CD4-positive, alpha-beta memory T cell (primary cell): ENCODE measurements around the gene KCNQ1OT1. TPM values are rescaled to one million over a fixed set of nuclear protein-coding genes. Genes with fewer than 3 reads are reported as not detected.

Source experiments
- CTCF ChIA-PET: fragments of 350-600 bp; sonication (Branson Sonifier 250); formaldehyde crosslinking; loops from one replicate; lab custom pipeline; 2021; ENCODE audit warnings: inconsistent platforms; ENCODE audit not compliant: partially characterized antibody; lab: Charles Lee
- POLR2A ChIA-PET: fragments of 350-600 bp; sonication (Branson Sonifier 250); formaldehyde crosslinking; loops from one replicate; lab custom pipeline; 2021; ENCODE audit not compliant: partially characterized antibody; lab: Charles Lee
- DNase-seq, 5 donors: peaks; one replicate each; pipeline versions ENCODE4 v3.0.0 to v3.0.0-alpha.2; 2020 to 2022; ENCODE audit warnings: mixed read lengths in 1 of 5
- H3K27ac ChIP-seq: one replicate; pipeline ENCODE4 v1.7.0; 2013; ENCODE audit warnings: low read depth, low read length
- H3K27me3 ChIP-seq: 2 replicates; pipeline ENCODE4 v1.7.0; 2013; ENCODE audit warnings: mild to moderate bottlenecking, low read length, moderate library complexity; ENCODE audit not compliant: insufficient read depth
- H3K36me3 ChIP-seq: 2 replicates; pipeline ENCODE4 v1.7.0; 2013; ENCODE audit warnings: mild to moderate bottlenecking, low read length, moderate library complexity; ENCODE audit not compliant: insufficient read depth
- H3K4me1 ChIP-seq: 2 replicates; pipeline ENCODE4 v1.7.0; 2013; ENCODE audit warnings: mild to moderate bottlenecking, low read length, moderate library complexity; ENCODE audit not compliant: insufficient read depth
- H3K4me3 ChIP-seq, 2 donors: one replicate each; pipeline ENCODE4 v1.7.0; 2013; ENCODE audit warnings: low read length in 2 of 2, mild to moderate bottlenecking in 1 of 2
- H3K9me3 ChIP-seq, 2 donors: one replicate each; pipeline ENCODE4 v1.7.0; 2013; ENCODE audit warnings: low read length in 2 of 2, control low read depth in 1 of 2; ENCODE audit not compliant: control insufficient read depth in 1 of 2
- H3K27ac Mint-ChIP-seq, 7 donors: one replicate each; pipeline ENCODE4 v1.8.0; 2020 to 2021; ENCODE audit warnings: mixed read lengths in 7 of 7, mild to moderate bottlenecking in 6 of 7, inconsistent platforms in 3 of 7, moderate library complexity in 3 of 7
- H3K27me3 Mint-ChIP-seq, 2 donors: one replicate each; pipeline ENCODE4 v1.8.0; 2020 to 2021; ENCODE audit warnings: mixed read lengths in 2 of 2
- H3K36me3 Mint-ChIP-seq, 2 donors: one replicate each; pipeline ENCODE4 v1.8.0; 2020 to 2021; ENCODE audit warnings: mixed read lengths in 2 of 2, inconsistent platforms in 1 of 2, mild to moderate bottlenecking in 1 of 2
- H3K4me1 Mint-ChIP-seq, 4 donors: one replicate each; pipeline ENCODE4 v1.8.0; 2020 to 2021; ENCODE audit warnings: mixed read lengths in 4 of 4, mild to moderate bottlenecking in 1 of 4
- H3K4me3 Mint-ChIP-seq, 8 donors: one replicate each; pipeline ENCODE4 v1.8.0; 2020 to 2021; ENCODE audit warnings: mixed read lengths in 8 of 8, mild to moderate bottlenecking in 7 of 8, moderate library complexity in 6 of 8, inconsistent platforms in 3 of 8
- H3K9me3 Mint-ChIP-seq, 8 donors: one replicate each; pipeline ENCODE4 v1.8.0; 2020 to 2021; ENCODE audit warnings: mixed read lengths in 8 of 8, mild to moderate bottlenecking in 5 of 8, inconsistent platforms in 3 of 8, moderate library complexity in 1 of 8
- intact Hi-C: fragments of 100-400 bp; cut with micrococcal nuclease; formaldehyde crosslinking; loops from one replicate; pipeline ENCODE4 v1.15.1; 2023
- polyA plus RNA-seq, 2 donors: library from polyadenylated mRNA; unstranded; fragments of 300-500 nt; fragmentation: Illumina TruSeq; gene quantifications; one replicate each; pipeline ENCODE4 v1.2.3, GENCODE V29; 2021
- total RNA-seq, 2 experiments: library from RNA; stranded (reverse); gene quantifications; one replicate each; pipeline ENCODE4 v1.2.3, GENCODE V29; 2021

Gene KCNQ1OT1
- total and polyA plus RNA-seq, 4 experiments from 2014 or later: 0.03 to 0.38 (median 0.23) TPM

- H3K27ac Mint-ChIP-seq: no peak overlapping the region
- no peaks in the 10 kb centered on the region for H3K27me3 ChIP-seq
- POLR2A ChIA-PET: no interaction called here
- no peaks in the 10 kb centered on the region for H3K4me1 ChIP-seq
- no peak overlapping the region for H3K4me3 ChIP-seq
- no peaks in the 10 kb centered on the region for H3K36me3 ChIP-seq
- H3K4me1 Mint-ChIP-seq: peaks cover 0 to 2% (median 0%) of the 10 kb centered on the region in 4 donors
- CTCF ChIA-PET: no interaction called here
- intact Hi-C loops: no loop called here
- peaks cover 54 to 61% of the 10 kb centered on the region in 2 donors for H3K36me3 Mint-ChIP-seq
- H3K4me3 Mint-ChIP-seq: no peak overlapping the region
- H3K9me3 ChIP-seq: no peaks in the 10 kb centered on the region
- no peak for DNase-seq
- no peaks in the 10 kb centered on the region for H3K27me3 Mint-ChIP-seq
- peaks cover 0 to 16% (median 8%) of the 10 kb centered on the region in 8 donors for H3K9me3 Mint-ChIP-seq
- H3K27ac ChIP-seq: no peak overlapping the region
These were observed 107.0 kb downstream of the KCNQ1OT1 start for GRCh38 chr11:2592559-2593392.

DNA sequence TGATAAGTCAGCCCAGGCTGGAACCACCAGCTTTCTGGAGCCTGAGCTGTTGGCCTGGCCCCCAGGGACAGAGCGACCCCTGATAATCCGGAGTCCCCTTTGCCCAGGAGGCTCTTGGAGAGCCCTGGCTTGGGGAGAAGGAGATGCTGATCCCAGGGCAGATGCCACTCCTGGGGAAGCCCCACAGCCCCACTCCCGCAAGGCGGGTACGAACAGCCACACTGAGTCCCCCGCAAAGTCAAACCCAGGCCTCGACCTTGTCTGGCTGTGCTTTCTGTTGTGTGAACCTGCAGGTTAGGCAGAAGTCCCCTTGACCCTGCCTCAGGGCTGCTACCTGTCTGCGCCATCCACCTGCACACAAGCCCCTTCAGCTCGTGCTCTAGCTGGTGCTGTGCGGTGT, 108.0 kb downstream of the KCNQ1OT1 start:
- Histone ChIP-seq H3K27ac (no peak overlapping the region), H3K27me3 (no peaks in the 10 kb centered on the region), H3K4me1 (no peaks in the 10 kb centered on the region), H3K9me3 (no peaks in the 10 kb centered on the region), H3K36me3 (no peaks in the 10 kb centered on the region), H3K4me3 (no peak overlapping the region)
- intact Hi-C loops: no loop called here
- POLR2A ChIA-PET: no interaction called here
- DNase-seq: no peak
- H3K9me3 Mint-ChIP-seq: peaks cover 0 to 11% (median 3%) of the 10 kb centered on the region in 8 donors
- peaks cover 0 to 2% (median 0%) of the 10 kb centered on the region in 4 donors for H3K4me1 Mint-ChIP-seq
- H3K36me3 Mint-ChIP-seq: peaks cover 51 to 56% of the 10 kb centered on the region in 2 donors
- peak overlapping the region in 1 of 7 donors; percentile 13 for H3K27ac Mint-ChIP-seq
- no peaks in the 10 kb centered on the region for H3K27me3 Mint-ChIP-seq
- CTCF ChIA-PET: no interaction called here
- no peak overlapping the region for H3K4me3 Mint-ChIP-seq

DNA sequence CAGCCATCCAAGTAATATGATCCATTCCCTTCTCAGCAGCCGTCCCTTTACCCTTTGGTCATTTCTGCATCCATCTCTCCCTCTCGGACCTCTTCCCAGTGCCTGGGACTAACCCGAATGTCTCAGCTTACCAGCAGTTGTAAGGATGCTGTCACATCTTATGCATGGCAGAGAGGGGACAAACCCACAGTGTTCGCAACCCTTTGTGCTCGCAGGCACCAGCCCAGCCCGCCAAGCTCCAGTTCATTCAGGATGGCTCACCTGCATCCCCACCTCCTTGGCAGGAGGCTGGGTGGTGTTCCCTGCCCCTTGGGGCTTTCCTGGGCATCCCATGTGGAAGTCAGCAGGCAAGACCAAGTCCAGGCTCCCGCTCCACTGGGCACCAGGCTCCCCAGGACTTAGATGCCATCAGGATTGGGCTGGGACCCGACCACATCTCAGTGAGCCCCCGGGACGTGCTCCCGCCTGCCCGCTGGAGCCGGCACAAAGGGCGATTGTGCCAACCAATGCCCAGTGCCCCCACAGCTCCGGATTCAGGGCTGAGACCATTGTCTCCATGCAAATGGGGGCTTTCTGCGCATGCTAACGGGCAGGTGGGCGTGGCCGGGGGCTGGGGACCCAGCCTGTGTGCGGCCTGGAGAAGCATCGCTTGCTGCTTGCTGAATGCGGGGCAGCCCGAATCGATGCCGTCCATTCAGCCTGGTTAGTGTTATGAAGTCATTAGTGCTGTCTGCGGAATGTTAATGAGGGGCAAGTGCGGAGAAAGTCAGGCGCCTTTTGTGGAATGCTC, 108.6 kb downstream of the KCNQ1OT1 start:
- no peaks in the 10 kb centered on the region for H3K9me3 ChIP-seq
- H3K27me3 ChIP-seq: no peaks in the 10 kb centered on the region
- H3K27me3 Mint-ChIP-seq: no peaks in the 10 kb centered on the region
- no peaks in the 10 kb centered on the region for H3K4me1 ChIP-seq
- H3K36me3 Mint-ChIP-seq: peaks cover 51 to 52% of the 10 kb centered on the region in 2 donors
- CTCF ChIA-PET: no interaction called here
- POLR2A ChIA-PET: no interaction called here
- no peak overlapping the region for H3K27ac ChIP-seq
- H3K4me1 Mint-ChIP-seq: peaks cover 0 to 2% (median 0%) of the 10 kb centered on the region in 4 donors
- no peaks in the 10 kb centered on the region for H3K36me3 ChIP-seq
- no peak overlapping the region for H3K4me3 Mint-ChIP-seq
- intact Hi-C loops: no loop called here
- H3K27ac Mint-ChIP-seq: no peak overlapping the region
- H3K9me3 Mint-ChIP-seq: peaks cover 0 to 6% (median 0%) of the 10 kb centered on the region in 8 donors
- no peak overlapping the region for H3K4me3 ChIP-seq
- no peak for DNase-seq

DNA sequence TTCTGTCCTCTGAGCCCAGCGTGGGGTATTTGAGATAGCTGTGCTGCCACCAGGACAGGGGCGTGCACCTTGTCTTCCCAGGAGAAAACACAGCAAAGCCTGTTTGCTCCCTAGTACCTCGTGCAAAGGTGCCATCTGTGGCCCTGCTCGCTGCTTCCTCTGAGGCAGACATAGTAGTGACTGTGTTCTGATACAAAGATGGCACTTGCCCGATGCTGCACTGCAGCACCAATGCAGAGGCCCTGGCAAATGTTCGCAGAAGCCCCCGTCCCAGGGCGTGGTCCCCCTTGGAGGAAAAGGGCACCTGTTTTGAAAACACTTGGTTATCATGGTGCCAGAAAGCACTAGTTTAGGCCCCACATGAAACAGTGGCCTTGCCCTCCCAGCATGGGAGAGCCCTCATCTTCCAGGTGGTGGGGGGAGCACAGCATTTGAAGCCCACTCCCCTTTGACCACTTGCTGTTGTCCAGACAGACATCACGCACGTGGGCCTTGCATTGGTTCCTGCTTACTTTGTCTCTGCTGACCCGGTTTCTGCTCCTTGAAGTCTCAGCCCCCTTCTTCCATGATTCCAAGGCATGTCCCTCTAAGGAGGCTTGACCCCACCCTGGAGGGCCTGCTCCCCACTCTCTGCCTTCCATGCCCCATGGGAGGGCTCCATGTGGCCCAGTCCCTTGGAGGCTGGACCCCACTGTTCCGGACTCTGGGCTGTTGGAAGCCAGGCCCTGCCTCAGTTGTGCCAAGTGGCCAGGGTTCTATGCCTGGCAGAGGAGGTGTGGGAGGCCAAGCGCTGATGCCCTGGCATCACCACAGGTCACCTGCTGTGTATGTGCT, 109.4 kb downstream of the KCNQ1OT1 start:
- no peak overlapping the region for H3K27ac ChIP-seq
- H3K4me3 ChIP-seq: no peak overlapping the region
- H3K27me3 ChIP-seq: no peaks in the 10 kb centered on the region
- H3K4me3 Mint-ChIP-seq: no peak overlapping the region
- H3K36me3 Mint-ChIP-seq: peaks cover 45 to 46% of the 10 kb centered on the region in 2 donors
- ChIA-PET CTCF (no interaction called here), POLR2A (no interaction called here)
- H3K27me3 Mint-ChIP-seq: no peaks in the 10 kb centered on the region
- no peaks in the 10 kb centered on the region for H3K4me1 ChIP-seq
- DNase-seq: no peak
- no peak overlapping the region for H3K27ac Mint-ChIP-seq
- intact Hi-C loops: no loop called here
- H3K9me3 Mint-ChIP-seq: peaks cover 0 to 3% (median 0%) of the 10 kb centered on the region in 8 donors
- H3K4me1 Mint-ChIP-seq: peaks cover 0 to 2% (median 0%) of the 10 kb centered on the region in 4 donors
- no peaks in the 10 kb centered on the region for H3K36me3 ChIP-seq
- H3K9me3 ChIP-seq: no peaks in the 10 kb centered on the region

GRCh38 chr11:2589538-2589934, 110.3 kb downstream of the KCNQ1OT1 start:
- intact Hi-C loops: no loop called here
- Mint-ChIP-seq H3K9me3 (peaks cover 0 to 3% (median 0%) of the 10 kb centered on the region in 8 donors), H3K27ac (no peak overlapping the region), H3K27me3 (no peaks in the 10 kb centered on the region), H3K36me3 (peaks cover 38 to 40% of the 10 kb centered on the region in 2 donors), H3K4me3 (no peak overlapping the region), H3K4me1 (peaks cover 0 to 2% (median 0%) of the 10 kb centered on the region in 4 donors)
- POLR2A ChIA-PET: no interaction called here
- Histone ChIP-seq H3K4me1 (no peaks in the 10 kb centered on the region), H3K4me3 (no peak overlapping the region), H3K36me3 (no peaks in the 10 kb centered on the region), H3K27me3 (no peaks in the 10 kb centered on the region), H3K27ac (no peak overlapping the region), H3K9me3 (no peaks in the 10 kb centered on the region)
- no peak for DNase-seq
- CTCF ChIA-PET: no interaction called here

DNA sequence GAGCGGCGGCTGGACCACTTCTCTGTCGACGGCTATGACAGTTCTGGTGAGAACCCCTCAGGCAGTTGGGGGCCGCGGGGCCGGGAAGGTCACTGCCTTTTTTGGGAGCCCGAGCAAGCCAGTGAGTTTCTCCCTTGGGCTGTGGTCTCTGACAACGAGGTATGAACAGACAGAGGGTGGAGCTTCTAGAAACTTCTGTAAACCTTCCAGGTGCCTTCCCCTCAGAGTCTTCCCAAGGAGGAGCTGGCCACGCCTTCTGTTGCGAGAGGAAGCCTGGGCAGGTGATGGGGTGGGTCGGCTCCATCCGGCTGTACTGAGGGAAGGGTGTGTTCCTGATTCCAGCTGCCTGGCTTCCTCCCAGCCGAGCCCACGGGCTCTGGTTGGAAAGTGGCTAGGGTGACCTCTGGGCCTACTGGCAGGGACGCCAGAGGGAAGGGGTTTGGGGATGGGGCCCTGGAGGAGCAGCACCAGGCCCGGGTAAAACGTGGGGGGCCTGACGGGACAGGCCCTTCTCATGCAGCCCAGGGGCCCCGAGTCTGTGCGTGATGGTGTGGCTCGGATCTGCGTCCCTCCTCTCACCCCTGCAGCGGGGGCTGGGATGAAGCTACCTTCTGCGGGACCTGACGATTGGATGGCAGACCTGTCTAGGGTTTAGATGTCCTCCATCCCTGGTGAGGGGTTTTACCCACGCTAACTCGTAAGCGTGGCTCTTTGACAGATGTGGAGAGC, 110.8 kb downstream of the KCNQ1OT1 start:
- H3K4me1 ChIP-seq: no peaks in the 10 kb centered on the region
- no peaks in the 10 kb centered on the region for H3K27me3 Mint-ChIP-seq
- H3K9me3 Mint-ChIP-seq: peaks cover 0 to 2% (median 0%) of the 10 kb centered on the region in 8 donors
- no peaks in the 10 kb centered on the region for H3K27me3 ChIP-seq
- H3K9me3 ChIP-seq: no peaks in the 10 kb centered on the region
- intact Hi-C loops: no loop called here
- CTCF ChIA-PET: no interaction called here
- no peak overlapping the region for H3K4me3 Mint-ChIP-seq
- H3K27ac ChIP-seq: no peak overlapping the region
- no peaks in the 10 kb centered on the region for H3K36me3 ChIP-seq
- H3K36me3 Mint-ChIP-seq: peaks cover 32 to 35% of the 10 kb centered on the region in 2 donors
- POLR2A ChIA-PET: no interaction called here
- H3K4me1 Mint-ChIP-seq: peaks cover 0 to under 1% (median 0%) of the 10 kb centered on the region in 4 donors
- no peak overlapping the region for H3K27ac Mint-ChIP-seq
- DNase-seq: no peak
- H3K4me3 ChIP-seq: no peak overlapping the region
